Measurements from ENCODE around the gene SPEF2. TPM values are rescaled to one million over a fixed set of nuclear protein-coding genes. Genes with fewer than 3 reads are reported as not detected.

SPEF2 gene
- polyA plus RNA-seq, 1 donor (not counting 4 experiments of a cell fraction or from before 2014, with no cell fraction given): 1.6 TPM

DNA sequence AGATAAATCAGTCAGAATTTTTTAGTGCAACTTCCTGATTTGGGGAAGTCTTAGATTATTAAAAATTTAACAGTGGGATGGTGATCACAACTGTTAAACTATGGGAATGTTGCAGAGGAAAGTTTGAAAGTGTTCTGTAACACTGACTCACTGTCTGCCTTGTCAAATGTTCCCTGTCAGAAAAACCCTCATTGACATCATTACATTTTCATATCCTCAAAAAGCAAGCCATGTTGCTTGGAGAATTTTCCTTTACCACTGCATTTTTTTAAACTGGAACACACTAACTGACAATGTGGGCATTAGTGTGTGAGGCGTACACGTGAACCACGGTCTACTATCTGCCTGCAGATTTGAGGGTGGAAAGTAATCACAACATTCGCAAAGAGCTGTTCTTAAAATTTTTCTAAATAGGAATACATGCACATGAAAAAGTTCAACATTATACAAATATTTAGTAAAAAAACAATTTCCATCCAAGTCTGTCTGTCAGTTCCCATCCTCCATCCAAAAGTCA lies 210.5 kb downstream of the SPEF2 start:
- no peak overlapping the region for H3K9ac ChIP-seq (ENCODE audit: control insufficient read depth, extremely low read depth, insufficient read depth, low read length)
- FAIRE-seq (no peak), DNase-seq (ENCODE audit: low read depth, low spot score) (no peak)
- no peak overlapping the region for H2AFZ ChIP-seq (ENCODE audit: control insufficient read depth, low read length)
- no peak overlapping the region for H3K4me2 ChIP-seq (ENCODE audit: control insufficient read depth, extremely low read depth, insufficient read depth, low read depth, low read length)
- H3K27me3 ChIP-seq (ENCODE audit: control insufficient read depth, extremely low read depth, insufficient read depth, low read length): no peaks in the 10 kb centered on the region
- H3K4me3 ChIP-seq (ENCODE audit: control insufficient read depth in 2 of 3, extremely low read depth in 1 of 3, insufficient read depth in 2 of 3, low read depth in 1 of 3, low read length in 3 of 3): no peak overlapping the region
- dilution Hi-C loops (cut with MboI; ENCODE audit: extremely low pct_ligation_motif_present, low sequenced_read_pairs): no loop called here
- no peaks in the 10 kb centered on the region for H3K9me1 ChIP-seq (ENCODE audit: control insufficient read depth, extremely low read depth, insufficient read depth, low read length)
- no peak overlapping the region for H3K27ac ChIP-seq (ENCODE audit: control insufficient read depth, insufficient read depth, low read length)
- H3K36me3 ChIP-seq (ENCODE audit: control insufficient read depth in 2 of 2, extremely low read depth in 1 of 2, insufficient read depth in 2 of 2, low read length in 2 of 2): no peaks in the 10 kb centered on the region
- TF ChIP-seq, protein P1, sequence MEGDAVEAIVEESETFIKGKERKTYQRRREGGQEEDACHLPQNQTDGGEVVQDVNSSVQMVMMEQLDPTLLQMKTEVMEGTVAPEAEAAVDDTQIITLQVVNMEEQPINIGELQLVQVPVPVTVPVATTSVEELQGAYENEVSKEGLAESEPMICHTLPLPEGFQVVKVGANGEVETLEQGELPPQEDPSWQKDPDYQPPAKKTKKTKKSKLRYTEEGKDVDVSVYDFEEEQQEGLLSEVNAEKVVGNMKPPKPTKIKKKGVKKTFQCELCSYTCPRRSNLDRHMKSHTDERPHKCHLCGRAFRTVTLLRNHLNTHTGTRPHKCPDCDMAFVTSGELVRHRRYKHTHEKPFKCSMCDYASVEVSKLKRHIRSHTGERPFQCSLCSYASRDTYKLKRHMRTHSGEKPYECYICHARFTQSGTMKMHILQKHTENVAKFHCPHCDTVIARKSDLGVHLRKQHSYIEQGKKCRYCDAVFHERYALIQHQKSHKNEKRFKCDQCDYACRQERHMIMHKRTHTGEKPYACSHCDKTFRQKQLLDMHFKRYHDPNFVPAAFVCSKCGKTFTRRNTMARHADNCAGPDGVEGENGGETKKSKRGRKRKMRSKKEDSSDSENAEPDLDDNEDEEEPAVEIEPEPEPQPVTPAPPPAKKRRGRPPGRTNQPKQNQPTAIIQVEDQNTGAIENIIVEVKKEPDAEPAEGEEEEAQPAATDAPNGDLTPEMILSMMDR (optimal IDR thresholded peaks at IDR 0.05 in 1 of 3, IDR thresholded peaks at IDR 0.05 in 1 of 3, conservative IDR thresholded peaks at IDR 0.05 in 1 of 3; ENCODE audit: extremely low read depth in 1 of 3, insufficient read depth in 2 of 3, low read length in 3 of 3): no peak
- TF ChIP-seq EZH2 (IDR thresholded peaks at IDR 0.05; ENCODE audit: low read length): no peak
- no peaks in the 10 kb centered on the region for H3K4me1 ChIP-seq (ENCODE audit: control insufficient read depth, extremely low read depth, insufficient read depth, low read length)
- H4K20me1 ChIP-seq (ENCODE audit: control insufficient read depth, extremely low read depth, insufficient read depth, low read length): no peaks in the 10 kb centered on the region
- no peaks in the 10 kb centered on the region for H3K79me2 ChIP-seq (ENCODE audit: control insufficient read depth, insufficient read depth, low read length)
- H3K9me3 ChIP-seq (ENCODE audit: control insufficient read depth, low read depth, low read length): no peaks in the 10 kb centered on the region

GRCh38 chr5:35830587-35830986 lies 212.9 kb downstream of the SPEF2 start:
- H3K9ac ChIP-seq (ENCODE audit: control insufficient read depth, extremely low read depth, insufficient read depth, low read length): no peak overlapping the region
- no peak for FAIRE-seq
- no peaks in the 10 kb centered on the region for H3K4me1 ChIP-seq (ENCODE audit: control insufficient read depth, extremely low read depth, insufficient read depth, low read length)
- H2AFZ ChIP-seq (ENCODE audit: control insufficient read depth, low read length): no peak overlapping the region
- H3K4me3 ChIP-seq (ENCODE audit: control insufficient read depth in 2 of 3, extremely low read depth in 1 of 3, insufficient read depth in 2 of 3, low read depth in 1 of 3, low read length in 3 of 3): no peak overlapping the region
- H3K36me3 ChIP-seq (ENCODE audit: control insufficient read depth in 2 of 2, extremely low read depth in 1 of 2, insufficient read depth in 2 of 2, low read length in 2 of 2): no peaks in the 10 kb centered on the region
- H3K79me2 ChIP-seq (ENCODE audit: control insufficient read depth, insufficient read depth, low read length): no peaks in the 10 kb centered on the region
- DNase-seq (ENCODE audit: low read depth, low spot score): no peak
- no peak overlapping the region for H3K27ac ChIP-seq (ENCODE audit: control insufficient read depth, insufficient read depth, low read length)
- no peaks in the 10 kb centered on the region for H3K9me3 ChIP-seq (ENCODE audit: control insufficient read depth, low read depth, low read length)
- TF ChIP-seq, protein P1 (optimal IDR thresholded peaks at IDR 0.05 in 1 of 3, IDR thresholded peaks at IDR 0.05 in 1 of 3, conservative IDR thresholded peaks at IDR 0.05 in 1 of 3; ENCODE audit: extremely low read depth in 1 of 3, insufficient read depth in 2 of 3, low read length in 3 of 3): no peak
- no peak for TF ChIP-seq EZH2 (IDR thresholded peaks at IDR 0.05; ENCODE audit: low read length)
- no peaks in the 10 kb centered on the region for H3K27me3 ChIP-seq (ENCODE audit: control insufficient read depth, extremely low read depth, insufficient read depth, low read length)
- dilution Hi-C loops (cut with MboI; ENCODE audit: extremely low pct_ligation_motif_present, low sequenced_read_pairs): no loop called here
- no peak overlapping the region for H3K4me2 ChIP-seq (ENCODE audit: control insufficient read depth, extremely low read depth, insufficient read depth, low read depth, low read length)
- H4K20me1 ChIP-seq (ENCODE audit: control insufficient read depth, extremely low read depth, insufficient read depth, low read length): no peaks in the 10 kb centered on the region
- H3K9me1 ChIP-seq (ENCODE audit: control insufficient read depth, extremely low read depth, insufficient read depth, low read length): no peaks in the 10 kb centered on the region
